T47D (cell line): ENCODE data around the gene DHRS9.
"Not testable (repeated sequence)": the region's sequence is repeated elsewhere in the genome, so short reads cannot be mapped to it uniquely, and the experiment has no call there.

Experiments used
- DNase-seq, 2 experiments: peaks; one replicate each; pipeline versions ENCODE4 v3.0.0 to v3.0.0-alpha.2; 2011 to 2012; ENCODE audit warnings: low read depth in 1 of 2, low spot score in 1 of 2
- JUND ChIP-seq: IDR thresholded peaks from 2 replicates; pipeline ENCODE4 v1.6.1; 2012; ENCODE audit warnings: low read depth
- in situ Hi-C: cut with HindIII; loops from 2 replicates; pipeline ENCODE4 v1.10.0; 2016; ENCODE audit warnings: low sequenced_read_pairs, low pct_unique_long_range_greater_than_20kb

DHRS9 gene

DNA sequence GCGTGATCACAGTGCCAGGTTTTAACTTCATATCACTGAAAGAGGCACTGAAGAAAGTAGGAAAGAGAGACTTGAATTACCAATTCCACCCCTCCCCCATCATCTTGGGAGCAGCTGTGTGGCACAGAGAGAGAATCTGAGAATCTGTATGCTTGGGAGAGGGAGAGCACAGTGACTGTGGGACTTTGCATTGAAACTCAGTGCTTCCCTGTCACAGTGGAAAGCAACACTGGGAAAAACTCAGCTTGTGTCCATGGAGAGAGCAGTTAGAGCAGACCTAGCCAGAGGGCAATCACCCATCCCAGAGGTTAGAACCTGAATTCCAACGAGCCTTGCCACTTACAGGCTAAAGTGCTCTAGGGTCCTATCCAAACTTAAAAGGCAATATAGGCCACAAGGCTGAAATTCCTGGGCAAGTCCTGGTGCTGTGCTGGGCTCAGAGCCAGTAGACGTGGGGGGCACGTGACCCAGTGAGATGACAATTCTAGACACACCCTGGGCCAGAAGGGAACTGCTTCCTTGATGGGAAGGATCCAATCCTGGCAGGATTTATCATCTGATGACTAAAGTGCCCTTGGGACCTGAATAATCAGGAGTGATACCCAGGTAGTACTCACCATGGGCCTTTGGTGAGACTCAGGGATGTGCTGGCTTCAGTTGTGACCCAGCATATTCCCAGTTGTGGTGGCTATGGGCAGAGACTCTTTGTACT, 22.8 kb upstream of the DHRS9 start:
- in situ Hi-C loops = no loop called here
- DNase-seq = no peak
- no peak for TF ChIP-seq JUND

DNA sequence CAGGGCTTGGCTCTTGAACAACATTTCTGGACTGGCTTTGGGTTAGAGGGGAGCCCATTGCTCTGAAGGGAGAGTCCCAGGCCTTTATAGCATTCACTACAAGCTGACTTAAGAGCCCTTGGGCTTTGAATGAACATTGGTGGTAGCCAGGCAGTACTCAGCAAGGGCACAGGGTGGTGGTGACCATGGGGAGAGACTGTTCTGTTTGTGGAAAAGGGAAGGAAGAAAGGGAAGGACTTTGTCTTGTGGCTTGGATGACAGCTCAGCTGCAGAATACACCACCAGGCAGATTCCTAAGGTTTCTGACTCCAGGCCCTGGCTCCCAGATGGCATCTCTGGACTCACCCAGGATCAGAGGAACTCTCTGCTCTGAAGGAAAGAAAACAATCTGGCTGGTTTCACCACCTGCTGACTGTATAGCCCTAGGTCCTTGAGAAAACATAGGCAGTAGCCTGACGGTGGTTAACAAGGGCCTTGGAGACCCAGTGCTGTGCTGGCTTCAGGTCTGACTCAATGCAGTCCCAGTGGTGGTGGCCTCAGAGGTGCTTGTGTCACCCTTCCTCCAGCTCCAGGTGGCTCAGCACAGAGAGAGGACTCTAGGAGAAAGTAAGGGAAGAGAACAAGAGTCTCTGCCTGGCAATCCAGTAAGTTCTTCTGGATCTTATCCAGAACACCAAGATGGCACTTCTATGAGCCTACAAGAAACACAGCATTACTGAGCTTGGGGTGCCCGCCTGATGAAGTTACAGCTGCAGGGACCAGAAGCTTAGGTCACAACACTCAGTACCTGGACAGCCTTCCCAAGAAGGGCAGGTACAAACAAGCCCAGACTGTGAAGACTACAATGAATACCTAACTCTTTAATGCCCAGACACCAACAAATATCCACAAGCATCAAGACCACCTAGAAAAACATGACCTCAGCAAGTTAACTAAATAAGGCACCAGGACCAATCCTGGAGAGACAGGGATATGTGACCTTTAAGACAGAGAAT, 21.8 kb upstream of the DHRS9 start:
- in situ Hi-C loops = no loop called here
- no peak for DNase-seq
- TF ChIP-seq JUND = no peak

DNA sequence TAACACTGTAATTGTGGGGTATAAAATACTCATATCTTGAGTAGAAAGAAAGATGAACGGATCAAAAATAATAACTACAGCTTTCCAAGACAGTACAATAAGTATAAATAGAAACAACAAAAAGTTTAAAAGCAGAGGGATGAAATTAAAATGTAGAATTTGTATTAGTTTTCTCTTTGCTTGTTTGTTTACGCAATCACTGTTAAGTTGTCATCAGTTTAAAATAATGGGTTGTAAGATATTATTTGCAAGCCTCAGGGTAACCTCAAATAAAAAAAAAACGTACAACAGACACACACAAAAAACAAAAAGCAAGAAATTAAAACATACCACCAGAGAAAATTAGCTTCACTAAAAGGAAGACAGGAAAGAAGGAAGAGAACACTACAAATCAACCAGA, 20.2 kb upstream of the DHRS9 start:
- DNase-seq = no peak
- in situ Hi-C loops = no loop called here
- no peak for TF ChIP-seq JUND

DNA sequence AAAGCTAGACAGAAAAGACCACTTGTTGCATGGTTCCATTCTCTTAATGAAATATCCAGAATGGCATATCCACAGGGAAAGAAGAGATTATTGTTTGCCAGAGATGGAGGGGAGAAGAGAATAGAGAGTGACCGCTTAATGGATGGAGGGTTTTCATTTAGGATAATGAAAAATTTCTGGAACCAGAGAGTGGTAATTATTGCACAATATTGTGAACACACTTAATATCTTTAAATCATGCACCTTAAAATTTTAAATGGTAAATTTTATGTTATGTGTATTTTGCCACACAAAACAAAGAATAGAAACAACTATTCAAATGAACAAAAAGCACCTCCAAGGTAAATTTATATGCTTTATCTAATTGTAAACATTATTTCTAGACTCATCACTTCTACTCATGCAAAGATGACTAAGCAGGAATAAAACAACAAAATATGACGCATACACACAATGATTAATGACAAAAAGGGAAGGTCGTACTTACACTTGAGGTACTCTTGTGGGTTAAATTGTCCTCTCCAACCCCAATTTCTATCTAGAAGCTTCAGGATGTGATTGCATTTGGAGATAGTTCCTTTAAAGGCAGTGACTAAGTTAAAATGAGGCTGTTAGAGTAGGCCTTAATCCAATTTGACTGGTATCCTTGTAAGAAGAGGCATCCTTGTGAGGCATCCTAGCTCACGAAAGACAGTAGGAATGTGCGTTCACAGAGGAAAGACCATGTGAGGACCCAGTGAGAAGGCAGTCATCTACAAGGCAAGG, 18.7 kb upstream of the DHRS9 start:
- no peak for DNase-seq
- in situ Hi-C loops = no loop called here
- no peak for TF ChIP-seq JUND

DNA sequence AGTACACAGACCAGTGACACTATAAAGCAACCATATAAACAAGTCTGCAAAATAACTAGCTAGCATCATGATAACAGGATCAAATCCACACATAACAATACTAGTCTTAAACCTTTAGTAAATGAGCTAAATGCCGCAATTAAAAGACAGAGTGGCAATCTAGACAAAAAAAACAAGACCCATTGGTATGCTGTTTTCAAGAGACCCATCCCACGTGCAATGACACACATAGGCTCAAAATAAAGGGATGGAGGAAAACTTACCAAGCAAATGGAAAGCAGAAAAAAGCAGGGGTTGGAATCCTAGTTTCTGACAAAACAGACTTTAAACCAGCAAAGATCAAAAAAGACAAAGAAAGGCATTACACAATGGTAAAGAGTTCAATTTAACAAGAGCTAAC, 14.8 kb upstream of the DHRS9 start:
- DNase-seq, in situ Hi-C loops: not testable (repeated sequence)

DNA sequence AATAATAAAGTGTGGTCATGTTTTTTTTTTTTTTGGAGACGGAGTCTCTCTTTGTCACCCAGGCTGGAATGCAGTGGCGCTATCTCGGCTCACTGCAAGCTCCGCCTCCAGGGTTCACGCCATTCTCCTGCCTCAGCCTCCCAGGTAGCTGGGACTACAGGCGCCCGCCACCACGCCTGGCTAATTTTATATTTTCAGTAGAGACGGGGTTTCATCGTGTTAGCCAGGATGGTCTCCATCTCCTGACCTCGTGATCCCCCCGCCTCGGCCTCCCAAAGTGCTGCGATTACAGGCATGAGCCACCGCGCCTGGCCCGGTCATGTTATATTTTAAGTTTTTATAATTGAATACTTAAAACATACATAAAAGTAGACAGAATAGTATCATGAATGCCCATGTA, 5.2 kb upstream of the DHRS9 start:
- DNase-seq, in situ Hi-C loops: not testable (repeated sequence)

DNA sequence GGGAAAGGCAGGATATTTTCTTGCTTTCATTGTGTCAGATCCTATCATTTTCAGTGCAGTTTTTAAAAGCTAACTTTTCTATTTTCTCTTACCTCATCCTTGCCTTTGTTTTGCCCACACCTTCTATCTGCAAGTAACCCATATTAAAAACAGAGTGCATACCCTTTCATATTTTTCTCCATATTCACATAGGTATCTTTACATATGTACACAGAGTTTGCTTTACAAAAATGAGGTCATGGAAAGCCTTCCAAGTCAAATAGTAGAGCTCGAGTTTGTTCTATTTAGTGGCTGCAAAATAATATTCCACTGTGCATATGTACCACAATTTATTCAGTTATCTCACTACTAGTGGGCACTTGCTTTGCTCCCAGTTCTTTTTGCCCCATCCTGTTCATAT, 3.9 kb upstream of the DHRS9 start:
- in situ Hi-C loops = no loop called here

DNA sequence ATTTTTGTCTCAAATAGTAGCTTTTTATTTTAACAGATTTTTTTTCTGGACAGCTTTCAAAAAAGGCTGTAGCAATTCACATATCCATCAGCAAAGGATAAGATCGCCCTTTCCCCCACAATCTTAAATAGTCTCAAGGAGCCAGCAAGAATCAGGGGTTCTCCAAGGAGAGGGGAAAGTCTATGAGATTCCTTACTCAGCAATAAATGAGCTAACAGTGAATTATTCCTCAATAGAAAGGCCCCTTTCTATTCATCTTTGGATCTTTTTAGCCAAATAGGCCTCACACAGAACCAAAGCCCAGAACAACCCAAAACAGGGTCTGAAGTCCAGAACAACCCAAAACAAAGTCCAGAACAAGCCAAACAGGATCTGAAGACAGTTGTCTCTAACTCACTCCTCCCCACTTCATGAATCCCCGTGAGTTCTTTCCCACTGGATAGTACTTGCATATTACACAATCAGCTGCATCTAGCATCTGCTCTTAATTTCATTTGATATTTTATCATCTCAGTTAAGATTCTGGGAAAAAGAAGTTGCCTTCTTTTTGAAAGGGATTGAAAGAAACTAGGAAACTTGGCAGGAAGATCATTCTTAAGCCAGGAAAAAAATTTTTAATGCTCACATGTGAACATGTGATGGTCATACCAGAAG, 3.4 kb upstream of the DHRS9 start:
- in situ Hi-C loops = no loop called here

More for the DNA sequence above, 3.9 kb upstream of the DHRS9 start:
- TF ChIP-seq JUND = no peak
- no peak for DNase-seq

DNA sequence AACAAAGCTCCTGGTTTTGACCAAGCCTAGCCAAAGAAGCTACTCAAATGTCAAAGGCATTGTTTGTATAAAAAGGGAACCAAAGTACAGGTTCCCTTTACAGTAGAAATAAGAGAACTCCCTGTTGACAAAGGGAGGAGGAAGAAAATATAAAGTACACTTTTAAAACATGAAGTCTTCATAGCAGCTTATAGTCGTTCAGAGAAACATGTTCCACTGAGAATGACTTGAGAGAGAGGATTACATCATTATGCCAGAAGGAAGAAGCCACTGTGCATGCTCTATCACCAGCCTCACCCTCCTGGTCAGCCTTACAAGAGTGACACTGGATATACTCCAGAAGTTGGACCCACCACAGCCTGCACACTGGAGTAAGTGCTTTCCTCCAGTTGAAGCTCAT, 2.5 kb upstream of the DHRS9 start:
- in situ Hi-C loops = no loop called here
- DNase-seq = no peak
- TF ChIP-seq JUND = no peak

More for the DNA sequence above, 3.4 kb upstream of the DHRS9 start:
- no peak for TF ChIP-seq JUND
- DNase-seq = no peak

DNA sequence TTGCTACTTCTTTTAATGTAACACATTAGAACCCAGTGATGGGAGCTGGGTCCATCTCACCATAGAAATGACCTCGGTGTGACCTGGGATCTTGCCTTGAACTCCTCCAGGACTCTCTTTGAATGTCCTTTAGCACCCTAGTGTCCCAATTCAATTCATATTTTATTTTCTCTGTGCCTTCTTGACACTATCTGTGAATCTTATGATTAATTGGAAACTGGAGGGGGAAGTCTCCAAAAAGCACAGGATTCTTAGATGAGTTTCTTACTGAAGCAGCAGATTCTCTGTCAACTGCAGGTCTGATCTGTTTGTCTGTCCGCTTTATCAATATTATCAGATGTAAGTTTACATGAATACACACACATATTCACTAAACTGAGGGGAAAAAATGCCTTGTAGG, 470 bp downstream of the DHRS9 start:
- in situ Hi-C loops = no loop called here
- DNase-seq = no peak
- no peak for TF ChIP-seq JUND

DNA sequence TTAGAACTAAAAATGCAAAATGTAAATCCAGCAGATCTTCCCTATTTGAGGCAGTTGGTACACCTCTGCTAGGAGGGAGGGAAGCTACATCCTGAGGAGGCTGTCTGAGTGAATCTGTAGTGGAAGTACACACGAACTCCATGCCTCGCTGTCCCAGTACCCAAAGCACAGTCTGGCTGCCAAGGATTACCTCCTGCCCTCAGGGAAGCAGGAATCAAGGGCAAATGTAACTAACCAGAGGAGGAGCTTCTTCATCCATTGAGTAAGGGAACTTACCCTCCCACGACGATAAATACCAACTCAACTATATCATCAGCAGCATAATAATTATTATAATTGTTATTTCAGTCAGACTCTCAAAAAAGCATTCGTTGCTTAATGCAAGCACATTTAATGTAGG, 2.1 kb downstream of the DHRS9 start:
- in situ Hi-C loops = no loop called here
- TF ChIP-seq JUND = no peak
- no peak for DNase-seq
